ENCODE results near the gene TRIO. TPM values are rescaled to one million over a fixed set of nuclear protein-coding genes. Genes with fewer than 3 reads are reported as not detected.

The TRIO gene
- total and polyA plus RNA-seq, 2 of the 8 experiments (the other 6 are each of a cell fraction or from before 2014, with no cell fraction given): 35.1 to 69.1 TPM

- H3K79me2 ChIP-seq (ENCODE audit: control insufficient read depth in 1 of 2, insufficient read depth in 2 of 2, low read length in 2 of 2): peaks cover 16 to 100% of the 10 kb centered on the region in 2 experiments
- H2BK15ac ChIP-seq (ENCODE audit: low read length): no peak overlapping the region
- H3K36me3 ChIP-seq (ENCODE audit: control insufficient read depth in 2 of 4, insufficient read depth in 4 of 4, low read length in 3 of 4): no peaks in the 10 kb centered on the region
- H3K18ac ChIP-seq (ENCODE audit: extremely low read depth, low read length): no peak overlapping the region
- ChIA-PET CTCF (ENCODE audit: partially characterized antibody) (interaction anchor here (1.5 kb wide), 1 partner anchor 16 kb away, joined by 7 read pairs; no protein-coding TSS in a partner anchor), POLR2A (ENCODE audit: partially characterized antibody) (no interaction called here)
- H3K56ac ChIP-seq (replicated peaks; ENCODE audit: insufficient read length, low read depth, low read length): no peak overlapping the region
- no peaks in the 10 kb centered on the region for H3K9me3 ChIP-seq (ENCODE audit: insufficient read depth in 2 of 2, low read depth in 1 of 2, low read length in 1 of 2)
- peaks cover 21 to 26% of the 10 kb centered on the region in 2 experiments for H4K20me1 ChIP-seq (replicated peaks in 1 of 2; ENCODE audit: control insufficient read depth in 1 of 2, insufficient read depth in 2 of 2, low read length in 2 of 2)
- H3K4me1 ChIP-seq (replicated peaks in 1 of 4; ENCODE audit: control insufficient read depth in 3 of 4, insufficient read depth in 4 of 4, low read length in 3 of 4): peaks cover 10 to 19% (median 15%) of the 10 kb centered on the region in 4 experiments
- H3K4me2 ChIP-seq (ENCODE audit: insufficient read depth in 1 of 2, low read depth in 2 of 2, low read length in 2 of 2): no peak overlapping the region
- no peak overlapping the region for H3K4me3 ChIP-seq (ENCODE audit: extremely low read depth in 1 of 4, insufficient read depth in 2 of 4, low read depth in 3 of 4, low read length in 4 of 4)
- no peak overlapping the region for H2AFZ ChIP-seq (ENCODE audit: low read length)
- H3K14ac ChIP-seq (ENCODE audit: insufficient read length): no peak overlapping the region
- peaks cover 17% of the 10 kb centered on the region for H3K79me1 ChIP-seq (ENCODE audit: low read depth, low read length)
- no peak overlapping the region for H2BK20ac ChIP-seq (ENCODE audit: low read length)
- no peak overlapping the region for H2BK120ac ChIP-seq (replicated peaks; ENCODE audit: low read depth, low read length)
- H3K27ac ChIP-seq (ENCODE audit: low read depth, low read length): no peak overlapping the region
- H3K4ac ChIP-seq (replicated peaks; ENCODE audit: insufficient read length, low read depth, low read length): no peak overlapping the region
- TF ChIP-seq RBBP5 (IDR thresholded peaks at IDR 0.05; ENCODE audit: borderline replicate concordance, low read depth, low read length) (no peak), SIRT6 (IDR thresholded peaks at IDR 0.05; ENCODE audit: low read length) (no peak), KDM1A (IDR thresholded peaks at IDR 0.05; ENCODE audit: borderline replicate concordance, low read length) (no peak), ASH2L (IDR thresholded peaks at IDR 0.05; ENCODE audit: low read length) (no peak), SP1 (IDR thresholded peaks at IDR 0.05; ENCODE audit: low read depth, low read length) (no peak), SUZ12 (IDR thresholded peaks at IDR 0.05; ENCODE audit: low read length) (no peak)
- TF ChIP-seq, protein P1, sequence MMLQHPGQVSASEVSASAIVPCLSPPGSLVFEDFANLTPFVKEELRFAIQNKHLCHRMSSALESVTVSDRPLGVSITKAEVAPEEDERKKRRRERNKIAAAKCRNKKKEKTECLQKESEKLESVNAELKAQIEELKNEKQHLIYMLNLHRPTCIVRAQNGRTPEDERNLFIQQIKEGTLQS (IDR thresholded peaks at IDR 0.05; ENCODE audit: insufficient read depth, low read depth, low read length): no peak
- TF ChIP-seq, protein P2, sequence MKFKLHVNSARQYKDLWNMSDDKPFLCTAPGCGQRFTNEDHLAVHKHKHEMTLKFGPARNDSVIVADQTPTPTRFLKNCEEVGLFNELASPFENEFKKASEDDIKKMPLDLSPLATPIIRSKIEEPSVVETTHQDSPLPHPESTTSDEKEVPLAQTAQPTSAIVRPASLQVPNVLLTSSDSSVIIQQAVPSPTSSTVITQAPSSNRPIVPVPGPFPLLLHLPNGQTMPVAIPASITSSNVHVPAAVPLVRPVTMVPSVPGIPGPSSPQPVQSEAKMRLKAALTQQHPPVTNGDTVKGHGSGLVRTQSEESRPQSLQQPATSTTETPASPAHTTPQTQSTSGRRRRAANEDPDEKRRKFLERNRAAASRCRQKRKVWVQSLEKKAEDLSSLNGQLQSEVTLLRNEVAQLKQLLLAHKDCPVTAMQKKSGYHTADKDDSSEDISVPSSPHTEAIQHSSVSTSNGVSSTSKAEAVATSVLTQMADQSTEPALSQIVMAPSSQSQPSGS (IDR thresholded peaks at IDR 0.05; ENCODE audit: low read length): no peak
- no peak overlapping the region for H2BK5ac ChIP-seq (ENCODE audit: low read depth, low read length)
- 92% methylated on average over 4 of the region's 4 CpGs; no CpG with 5 or more reads in 1 of the 2 experiments for WGBS, 2 experiments (ENCODE audit: extremely low coverage in 1 of 2, insufficient coverage in 1 of 2, insufficient read length in 1 of 2, insufficient replicate concordance in 2 of 2, low coverage in 1 of 2, low lambda C conversion rate in 2 of 2, missing lambda C conversion rate in 1 of 2)
- no peak overlapping the region for H2BK12ac ChIP-seq (ENCODE audit: low read depth, low read length)
- H3K9ac ChIP-seq (replicated peaks in 1 of 4; ENCODE audit: extremely low read depth in 1 of 4, low read depth in 3 of 4, low read length in 3 of 4): no peak overlapping the region
- no peaks in the 10 kb centered on the region for H3K27me3 ChIP-seq (replicated peaks in 1 of 4; ENCODE audit: control insufficient read depth in 3 of 4, extremely low read depth in 1 of 4, insufficient read depth in 3 of 4, low read length in 3 of 4)
- no peak overlapping the region for H4K8ac ChIP-seq (ENCODE audit: extremely low read depth, insufficient read depth, low read length)
- DNase-seq (ENCODE audit: low read depth in 1 of 2, low spot score in 2 of 2) (no peak), FAIRE-seq (no peak)
- no peaks in the 10 kb centered on the region for H3K23me2 ChIP-seq (ENCODE audit: low read depth, low read length)
- H4K91ac ChIP-seq (replicated peaks; ENCODE audit: insufficient read length, low read length): no peak overlapping the region
- H4K5ac ChIP-seq (ENCODE audit: insufficient read length, low read depth, low read length): no peak overlapping the region
- no peak overlapping the region for H3K23ac ChIP-seq (ENCODE audit: insufficient read length)
- no peak overlapping the region for H2AK5ac ChIP-seq (ENCODE audit: low read depth, low read length)
Measured at GRCh38 chr5:14171046-14171445, 27.9 kb downstream of the TRIO start.
